ENCODE measurements around the gene AREG.

GRCh38 chr4:74437866-74438265, 7.1 kb upstream of the AREG start:
- TF ChIP-seq, protein P1, sequence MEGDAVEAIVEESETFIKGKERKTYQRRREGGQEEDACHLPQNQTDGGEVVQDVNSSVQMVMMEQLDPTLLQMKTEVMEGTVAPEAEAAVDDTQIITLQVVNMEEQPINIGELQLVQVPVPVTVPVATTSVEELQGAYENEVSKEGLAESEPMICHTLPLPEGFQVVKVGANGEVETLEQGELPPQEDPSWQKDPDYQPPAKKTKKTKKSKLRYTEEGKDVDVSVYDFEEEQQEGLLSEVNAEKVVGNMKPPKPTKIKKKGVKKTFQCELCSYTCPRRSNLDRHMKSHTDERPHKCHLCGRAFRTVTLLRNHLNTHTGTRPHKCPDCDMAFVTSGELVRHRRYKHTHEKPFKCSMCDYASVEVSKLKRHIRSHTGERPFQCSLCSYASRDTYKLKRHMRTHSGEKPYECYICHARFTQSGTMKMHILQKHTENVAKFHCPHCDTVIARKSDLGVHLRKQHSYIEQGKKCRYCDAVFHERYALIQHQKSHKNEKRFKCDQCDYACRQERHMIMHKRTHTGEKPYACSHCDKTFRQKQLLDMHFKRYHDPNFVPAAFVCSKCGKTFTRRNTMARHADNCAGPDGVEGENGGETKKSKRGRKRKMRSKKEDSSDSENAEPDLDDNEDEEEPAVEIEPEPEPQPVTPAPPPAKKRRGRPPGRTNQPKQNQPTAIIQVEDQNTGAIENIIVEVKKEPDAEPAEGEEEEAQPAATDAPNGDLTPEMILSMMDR (IDR thresholded peaks at IDR 0.05): no peak
- TF ChIP-seq POLR2A (IDR thresholded peaks at IDR 0.05): no peak
